H1 (cell line): ENCODE data around the gene ZNF212. TPM values are rescaled to one million over a fixed set of nuclear protein-coding genes. Genes with fewer than 3 reads are reported as not detected.

Experiments
- E2F6 ChIP-seq: IDR thresholded peaks from 2 replicates; pipeline ENCODE4 v1.6.1; 2012; ENCODE audit warnings: inconsistent platforms
- GTF2F1 ChIP-seq: IDR thresholded peaks from 2 replicates; pipeline ENCODE4 v1.6.1; 2012; ENCODE audit warnings: low read depth, low read length, improper control_type of control experiment, borderline replicate concordance
- HDAC2 ChIP-seq, 2 experiments: fragments of 300-600 bp in 1 of 2; sonication (generic) in 1 of 2; IDR thresholded peaks; 2 replicates each; pipeline ENCODE4 v1.6.1; 2011 to 2012; ENCODE audit warnings: low read depth in 2 of 2, low read length in 2 of 2, mild to moderate bottlenecking in 2 of 2, moderate library complexity in 2 of 2, borderline replicate concordance in 1 of 2, inconsistent platforms in 1 of 2
- RBBP5 ChIP-seq: IDR thresholded peaks from 2 replicates; pipeline ENCODE4 v1.7.1; 2012; ENCODE audit warnings: low read depth, mild to moderate bottlenecking, inconsistent platforms, low read length, moderate library complexity, borderline replicate concordance
- SP4 ChIP-seq: IDR thresholded peaks from 2 replicates; pipeline ENCODE4 v1.6.1; 2012; ENCODE audit warnings: low read length, inconsistent platforms
- TBP ChIP-seq: IDR thresholded peaks from 2 replicates; pipeline ENCODE4 v1.6.1; 2011; ENCODE audit warnings: low read depth, low read length, improper control_type of control experiment
- polyA plus RNA-seq, 7 experiments: library from polyadenylated mRNA; depleted of rRNA in 3 of 7; stranded (reverse) in 5 of 7; unstranded in 2 of 7; fragments of >200 nt in 5 of 7; fragments of 200-250 nt in 2 of 7; gene quantifications; 1 replicate in 5 of 7; 2 replicates in 1 of 7; 4 replicates in 1 of 7; pipeline versions ENCODE4 v1.2.1 to v1.2.3, GENCODE V29; 2011 to 2013; ENCODE audit warnings: missing spikeins in 2 of 7, mixed read lengths in 2 of 7
- total RNA-seq: library from RNA; stranded (reverse); fragmentation: NEBNext Ultra II Directional; extraction: Animal tissue kit (Norgen Biotek cat#: 25700); gene quantifications from 2 replicates; pipeline ENCODE4 v1.2.1, GENCODE V29; 2021

Gene ZNF212
- total and polyA plus RNA-seq, 2 of the 8 experiments (the other 6 are each of a cell fraction or from before 2014, with no cell fraction given), result 6.7 to 19.3 TPM

- TF ChIP-seq GTF2F1, result no peak
- no peak for TF ChIP-seq RBBP5
- no peak for TF ChIP-seq TBP
- no peak for TF ChIP-seq E2F6
- no peak for TF ChIP-seq HDAC2 (IDR thresholded peaks at IDR 0.05; ENCODE audit: borderline replicate concordance in 1 of 2, low read depth in 2 of 2, low read length in 2 of 2)
- no peak for TF ChIP-seq SP4
- TF ChIP-seq, all 59 proteins: peak for 0
Measured at GRCh38 chr7:149238051-149238450, 1.4 kb upstream of the ZNF212 start (continued).
